HCT116 (cell line): ENCODE results near the gene DENND4B. TPM values are rescaled to one million over a fixed set of nuclear protein-coding genes. Genes with fewer than 3 reads are reported as not detected.

Source experiments
- ATAC-seq: fragments of 200-7000 bp; cut with Tn5 transposase; 2 replicates; pipeline ENCODE4 v1.9.1; 2020; ENCODE audit warnings: mild to moderate bottlenecking, moderate library complexity
- BruUV-seq: library from RNA; stranded (reverse); fragments of 400-500 nt; replicated peaks from 2 replicates; lab custom pipeline; 2021; lab: Mats Ljungman, UMichigan
- CTCF ChIA-PET: fragments of 300-600 bp; sonication (Branson Sonifier 250); formaldehyde crosslinking; loops from one replicate; lab custom pipeline; 2021; ENCODE audit warnings: antibody characterized with exemption; lab: Charles Lee
- POLR2A ChIA-PET: fragments of 300-600, 350-600 bp; sonication (Branson Sonifier 250); formaldehyde crosslinking; loops from one replicate; lab custom pipeline; 2021; ENCODE audit warnings: antibody characterized with exemption; lab: Charles Lee
- RAD21 ChIA-PET, 2 experiments: fragments of 300-600 bp; sonication (Branson Sonifier 250); formaldehyde crosslinking; loops; one replicate each; lab custom pipeline; 2023; ENCODE audit warnings: low total read pairs in 2 of 2; ENCODE audit not compliant: uncharacterized antibody in 2 of 2, unreplicated experiment in 2 of 2, low non-redundant PET in 1 of 2; lab: Charles Lee
- DNase-seq: peaks from one replicate; pipeline ENCODE4 v3.0.0-alpha.2; 2010; ENCODE audit warnings: low read depth, low spot score
- H2AFZ ChIP-seq: fragments of 200-600 bp; shearing (Covaris generic), sonication (generic); 2 replicates; pipeline ENCODE4 v1.6.1; 2017; ENCODE audit warnings: low read depth, mixed run types, mixed read lengths, antibody characterized with exemption, low read length; ENCODE audit not compliant: poor library complexity, severe bottlenecking
- H3K27ac ChIP-seq: 2 replicates; pipeline ENCODE4 v1.5.1; 2012; ENCODE audit warnings: low read depth, low read length
- H3K27me3 ChIP-seq: fragments of 200-600 bp; sonication (generic); 2 replicates; pipeline ENCODE4 v1.6.1; 2016; ENCODE audit warnings: mixed run types, low read length, mixed read lengths; ENCODE audit not compliant: insufficient read depth
- H3K36me3 ChIP-seq, 2 experiments: fragments of 200-500 bp in 1 of 2; fragments of 200-600 bp in 1 of 2; sonication (Bioruptor generic) in 1 of 2; sonication (generic) in 1 of 2; 2 replicates each; pipeline versions ENCODE4 v1.5.1 to v1.6.1; 2014 to 2016; ENCODE audit warnings: low read length in 2 of 2, inconsistent platforms in 1 of 2, mixed read lengths in 1 of 2, mixed run types in 1 of 2; ENCODE audit not compliant: insufficient read depth in 2 of 2, control insufficient read depth in 1 of 2
- H3K4me1 ChIP-seq, 2 experiments: fragments of 200-600 bp in 1 of 2; sonication (generic) in 1 of 2; 2 replicates each; pipeline versions ENCODE4 v1.5.1 to v1.6.1; 2012 to 2017; ENCODE audit warnings: low read length in 2 of 2, inconsistent platforms in 1 of 2, mild to moderate bottlenecking in 1 of 2, mixed read lengths in 1 of 2, mixed run types in 1 of 2, moderate library complexity in 1 of 2; ENCODE audit not compliant: insufficient read depth in 2 of 2, control insufficient read depth in 1 of 2
- H3K4me2 ChIP-seq: fragments of 200-600 bp; sonication (generic); 2 replicates; pipeline ENCODE4 v1.6.1; 2017; ENCODE audit warnings: mixed run types, low read length, mixed read lengths
- H3K4me3 ChIP-seq, 2 experiments: fragments of 200-600 bp in 1 of 2; sonication (generic) in 1 of 2; replicated peaks in 1 of 2; 2 replicates each; pipeline ENCODE4 v1.5.1; 2011 to 2016; ENCODE audit warnings: low read length in 2 of 2, control low read depth in 1 of 2, low read depth in 1 of 2, mild to moderate bottlenecking in 1 of 2, mixed read lengths in 1 of 2, mixed run types in 1 of 2
- H3K79me2 ChIP-seq: fragments of 200-600 bp; sonication (generic); 2 replicates; pipeline ENCODE4 v1.6.1; 2017; ENCODE audit warnings: mild to moderate bottlenecking, mixed run types, low read length, moderate library complexity, mixed read lengths; ENCODE audit not compliant: insufficient read depth
- H3K9ac ChIP-seq: fragments of 200-600 bp; sonication (generic); 2 replicates; pipeline ENCODE4 v1.6.1; 2016; ENCODE audit warnings: low read length, mixed read lengths
- H3K9me2 ChIP-seq: fragments of 200-600 bp; sonication (generic), shearing (Covaris generic); 2 replicates; pipeline ENCODE4 v1.6.1; 2017; ENCODE audit warnings: mixed run types, mild to moderate bottlenecking, moderate library complexity; ENCODE audit not compliant: insufficient read depth
- H3K9me3 ChIP-seq, 2 experiments: fragments of 200-500 bp in 1 of 2; fragments of 200-600 bp in 1 of 2; sonication (Bioruptor generic) in 1 of 2; sonication (generic) in 1 of 2; 2 replicates each; pipeline ENCODE4 v1.6.1; 2014 to 2017; ENCODE audit warnings: low read length in 2 of 2, mixed read lengths in 2 of 2, inconsistent platforms in 1 of 2, low read depth in 1 of 2, mild to moderate bottlenecking in 1 of 2, mixed run types in 1 of 2, moderate library complexity in 1 of 2; ENCODE audit not compliant: control insufficient read depth in 1 of 2, insufficient read depth in 1 of 2
- H4K20me1 ChIP-seq: fragments of 200-600 bp; sonication (generic), shearing (Covaris generic); 2 replicates; pipeline ENCODE4 v1.6.1; 2017; ENCODE audit warnings: mixed run types, mild to moderate bottlenecking, moderate library complexity; ENCODE audit not compliant: insufficient read depth
- CBX3 ChIP-seq: IDR thresholded peaks from 2 replicates; pipeline ENCODE4 v1.6.1; 2012; ENCODE audit warnings: low read depth
- CEBPB ChIP-seq: IDR thresholded peaks from 2 replicates; pipeline ENCODE4 v1.6.1; 2012; ENCODE audit warnings: low read depth
- EGR1 ChIP-seq: IDR thresholded peaks from 2 replicates; pipeline ENCODE4 v1.6.1; 2012; ENCODE audit warnings: low read depth
- ELF1 ChIP-seq: IDR thresholded peaks from 2 replicates; pipeline ENCODE4 v1.6.1; 2012; ENCODE audit warnings: low read depth, borderline replicate concordance
- EZH2 ChIP-seq: fragments of 200-600 bp; sonication (generic); IDR thresholded peaks from 2 replicates; pipeline ENCODE4 v1.6.1; 2017; ENCODE audit warnings: antibody characterized with exemption, mixed run types
- EZH2phosphoT487 ChIP-seq: fragments of 200-600 bp; IDR thresholded peaks from 2 replicates; pipeline ENCODE4 v1.6.1; 2018; ENCODE audit warnings: antibody characterized with exemption, borderline replicate concordance
- JUND ChIP-seq: IDR thresholded peaks from 2 replicates; pipeline ENCODE4 v1.6.1; 2012
- POLR2A ChIP-seq: IDR thresholded peaks from 2 replicates; pipeline ENCODE4 v1.7.0; 2011; ENCODE audit warnings: borderline replicate concordance; ENCODE audit not compliant: insufficient read depth, insufficient read length; ENCODE audit errors: extremely low read depth
- POLR2AphosphoS5 ChIP-seq: IDR thresholded peaks from 2 replicates; pipeline ENCODE4 v1.6.1; 2011; ENCODE audit warnings: mild to moderate bottlenecking, low read depth, low read length, moderate library complexity
- SIN3A ChIP-seq: IDR thresholded peaks from 2 replicates; pipeline ENCODE4 v1.6.1; 2012; ENCODE audit warnings: low read depth
- SP1 ChIP-seq: IDR thresholded peaks from 2 replicates; pipeline ENCODE4 v1.6.1; 2012; ENCODE audit warnings: low read depth
- SRF ChIP-seq: IDR thresholded peaks from 2 replicates; pipeline ENCODE4 v1.6.1; 2012; ENCODE audit warnings: low read depth
- TCF7L2 ChIP-seq: IDR thresholded peaks from 2 replicates; pipeline ENCODE4 v1.7.0; 2011; ENCODE audit warnings: borderline replicate concordance, inconsistent platforms; ENCODE audit not compliant: insufficient read depth, insufficient read length; ENCODE audit errors: extremely low read depth
- ZFX ChIP-seq: fragments of 450-650 bp; IDR thresholded peaks from 2 replicates; pipeline ENCODE4 v1.6.1; 2017
- intact Hi-C: fragments of 100-400 bp; cut with micrococcal nuclease; formaldehyde crosslinking; loops from 2 replicates; pipeline ENCODE4 v1.10.0; 2022
- total RNA-seq: library from RNA; stranded (reverse); gene quantifications from one replicate; pipeline ENCODE4 v1.2.1, GENCODE V29; 2021; ENCODE audit not compliant: unreplicated experiment
- TF ChIP-seq, protein P1 (sequence below), 3 experiments: fragments of 200-600 bp in 1 of 3; sonication (generic) in 1 of 3; IDR thresholded peaks in 2 of 3; conservative IDR thresholded peaks in 1 of 3; 2 replicates each; pipeline ENCODE4 v1.5.1; 2012 to 2017; ENCODE audit warnings: low read depth in 2 of 3, low read length in 2 of 3, antibody characterized with exemption in 1 of 3, borderline replicate concordance in 1 of 3, control low read depth in 1 of 3, mild to moderate bottlenecking in 1 of 3, mixed read lengths in 1 of 3, mixed run types in 1 of 3, moderate library complexity in 1 of 3; ENCODE audit not compliant: insufficient read depth in 1 of 3
- TF ChIP-seq, protein P2 (sequence below): IDR thresholded peaks from 2 replicates; pipeline ENCODE4 v1.6.1; 2012
- TF ChIP-seq, protein P3 (sequence below): IDR thresholded peaks from 2 replicates; pipeline ENCODE4 v1.6.1; 2011; ENCODE audit warnings: mild to moderate bottlenecking, low read length, moderate library complexity; ENCODE audit not compliant: insufficient replicate concordance; ENCODE audit errors: extremely low read depth
- TF ChIP-seq, protein P4 (sequence below): IDR thresholded peaks from 2 replicates; pipeline ENCODE4 v1.6.1; 2012

DENND4B gene
- total RNA-seq, 1 experiment from 2014 or later = 70.8 TPM

DNA sequence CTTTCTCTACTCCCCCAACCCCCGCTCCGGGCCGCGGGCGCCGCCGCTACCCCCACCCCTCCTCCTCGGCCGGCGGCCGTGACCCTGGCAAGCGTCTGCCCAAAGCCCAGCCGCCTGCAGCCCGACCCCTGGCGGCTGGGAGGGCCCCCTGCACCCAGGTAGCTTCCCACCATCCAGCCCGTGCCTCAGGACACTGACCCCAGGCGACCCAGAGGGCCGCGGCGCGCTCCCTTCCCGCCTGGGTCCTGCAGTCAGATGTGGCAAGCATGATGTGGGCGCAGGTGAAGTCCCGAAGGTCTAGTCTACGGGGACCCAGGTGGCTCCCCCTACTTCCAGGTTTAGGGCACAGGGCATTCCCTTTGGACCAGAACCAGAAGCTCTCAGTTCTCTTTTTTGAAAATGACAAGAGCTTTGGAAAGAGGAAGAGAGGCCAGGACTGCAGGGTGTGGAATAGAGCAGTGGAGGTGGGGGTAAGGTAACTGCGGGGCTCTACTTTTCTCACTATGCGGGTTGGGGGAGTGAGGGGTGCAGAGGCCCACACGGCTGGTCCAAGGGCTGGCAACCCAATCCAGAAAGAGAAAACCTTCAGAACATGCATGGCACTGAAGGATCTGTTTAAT is at the start of gene DENND4B (continued):
- no peak for TF ChIP-seq ZFX
- TF ChIP-seq EZH2 = no peak
- no peak for TF ChIP-seq CEBPB
- TF ChIP-seq JUND = no peak
- TF ChIP-seq, protein P1, sequence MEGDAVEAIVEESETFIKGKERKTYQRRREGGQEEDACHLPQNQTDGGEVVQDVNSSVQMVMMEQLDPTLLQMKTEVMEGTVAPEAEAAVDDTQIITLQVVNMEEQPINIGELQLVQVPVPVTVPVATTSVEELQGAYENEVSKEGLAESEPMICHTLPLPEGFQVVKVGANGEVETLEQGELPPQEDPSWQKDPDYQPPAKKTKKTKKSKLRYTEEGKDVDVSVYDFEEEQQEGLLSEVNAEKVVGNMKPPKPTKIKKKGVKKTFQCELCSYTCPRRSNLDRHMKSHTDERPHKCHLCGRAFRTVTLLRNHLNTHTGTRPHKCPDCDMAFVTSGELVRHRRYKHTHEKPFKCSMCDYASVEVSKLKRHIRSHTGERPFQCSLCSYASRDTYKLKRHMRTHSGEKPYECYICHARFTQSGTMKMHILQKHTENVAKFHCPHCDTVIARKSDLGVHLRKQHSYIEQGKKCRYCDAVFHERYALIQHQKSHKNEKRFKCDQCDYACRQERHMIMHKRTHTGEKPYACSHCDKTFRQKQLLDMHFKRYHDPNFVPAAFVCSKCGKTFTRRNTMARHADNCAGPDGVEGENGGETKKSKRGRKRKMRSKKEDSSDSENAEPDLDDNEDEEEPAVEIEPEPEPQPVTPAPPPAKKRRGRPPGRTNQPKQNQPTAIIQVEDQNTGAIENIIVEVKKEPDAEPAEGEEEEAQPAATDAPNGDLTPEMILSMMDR (IDR thresholded peaks at IDR 0.05 in 2 of 3, conservative IDR thresholded peaks at IDR 0.05 in 1 of 3; ENCODE audit: borderline replicate concordance in 1 of 3, insufficient read depth in 1 of 3, low read depth in 2 of 3, low read length in 2 of 3) = peak; percentile 69 to 95 (median 81)
- TF ChIP-seq, protein P2, sequence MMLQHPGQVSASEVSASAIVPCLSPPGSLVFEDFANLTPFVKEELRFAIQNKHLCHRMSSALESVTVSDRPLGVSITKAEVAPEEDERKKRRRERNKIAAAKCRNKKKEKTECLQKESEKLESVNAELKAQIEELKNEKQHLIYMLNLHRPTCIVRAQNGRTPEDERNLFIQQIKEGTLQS = no peak
- TF ChIP-seq POLR2A = no peak
- no peak for TF ChIP-seq EZH2phosphoT487
- TF ChIP-seq CBX3 = no peak
- peak; percentile 51; the same call in 1 of the 2 replicates for TF ChIP-seq POLR2AphosphoS5

DNA sequence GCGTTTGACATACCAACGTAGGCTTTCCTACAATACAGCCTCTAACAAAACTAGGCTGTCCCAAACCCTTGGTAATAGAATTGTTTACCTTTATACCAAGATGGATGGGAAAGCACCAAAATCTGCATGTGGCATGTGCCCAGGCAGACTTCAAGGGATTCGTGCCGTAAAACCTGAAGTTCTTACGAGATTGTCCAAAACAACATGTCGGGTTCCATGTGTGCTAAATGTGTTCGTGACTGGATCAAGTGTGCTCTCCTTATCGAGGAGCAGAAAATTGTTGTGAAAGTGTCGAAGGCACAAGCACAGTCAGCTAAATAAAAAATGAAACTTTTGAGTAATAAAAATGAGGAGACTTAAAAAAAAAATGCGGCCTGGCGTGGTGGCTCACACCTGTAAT is 49.1 kb upstream of the DENND4B start:
- POLR2A ChIA-PET = interaction anchor here (1.0 kb wide), 1 partner anchor 29 kb away, joined by 3 read pairs; no protein-coding TSS in a partner anchor
- no peak for ATAC-seq
- intact Hi-C loops = no loop called here
- no peak for DNase-seq
- Histone ChIP-seq H3K27ac (no peak overlapping the region), H3K9me2 (no peaks in the 10 kb centered on the region), H3K9ac (no peak overlapping the region), H3K4me3 (no peak overlapping the region), H3K27me3 (no peaks in the 10 kb centered on the region), H3K79me2 (peaks cover 23% of the 10 kb centered on the region), H2AFZ (no peak overlapping the region), H3K4me2 (no peak overlapping the region), H4K20me1 (peaks cover 11% of the 10 kb centered on the region; the same call in 1 of the 2 replicates), H3K4me1 (peaks cover 0 to 15% of the 10 kb centered on the region in 2 experiments; a peak in 3 of 4 replicates), H3K36me3 (peaks cover 15 to 31% of the 10 kb centered on the region in 2 experiments), H3K9me3 (no peaks in the 10 kb centered on the region)
- CTCF ChIA-PET = no interaction called here
- RAD21 ChIA-PET = no interaction called here
- no TSS peak for BruUV-seq
- TF ChIP-seq EGR1 (no peak), SP1 (no peak), EZH2phosphoT487 (no peak), POLR2A (no peak), ELF1 (no peak), CBX3 (no peak), TCF7L2 (no peak), EZH2 (no peak), SIN3A (no peak), CEBPB (no peak), SRF (no peak)
- TF ChIP-seq, protein P3, sequence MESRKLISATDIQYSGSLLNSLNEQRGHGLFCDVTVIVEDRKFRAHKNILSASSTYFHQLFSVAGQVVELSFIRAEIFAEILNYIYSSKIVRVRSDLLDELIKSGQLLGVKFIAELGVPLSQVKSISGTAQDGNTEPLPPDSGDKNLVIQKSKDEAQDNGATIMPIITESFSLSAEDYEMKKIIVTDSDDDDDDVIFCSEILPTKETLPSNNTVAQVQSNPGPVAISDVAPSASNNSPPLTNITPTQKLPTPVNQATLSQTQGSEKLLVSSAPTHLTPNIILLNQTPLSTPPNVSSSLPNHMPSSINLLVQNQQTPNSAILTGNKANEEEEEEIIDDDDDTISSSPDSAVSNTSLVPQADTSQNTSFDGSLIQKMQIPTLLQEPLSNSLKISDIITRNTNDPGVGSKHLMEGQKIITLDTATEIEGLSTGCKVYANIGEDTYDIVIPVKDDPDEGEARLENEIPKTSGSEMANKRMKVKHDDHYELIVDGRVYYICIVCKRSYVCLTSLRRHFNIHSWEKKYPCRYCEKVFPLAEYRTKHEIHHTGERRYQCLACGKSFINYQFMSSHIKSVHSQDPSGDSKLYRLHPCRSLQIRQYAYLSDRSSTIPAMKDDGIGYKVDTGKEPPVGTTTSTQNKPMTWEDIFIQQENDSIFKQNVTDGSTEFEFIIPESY = no peak
- TF ChIP-seq, protein P1 (IDR thresholded peaks at IDR 0.05 in 2 of 3, conservative IDR thresholded peaks at IDR 0.05 in 1 of 3; ENCODE audit: borderline replicate concordance in 1 of 3, insufficient read depth in 1 of 3, low read depth in 2 of 3, low read length in 2 of 3) = no peak
- TF ChIP-seq, protein P4, sequence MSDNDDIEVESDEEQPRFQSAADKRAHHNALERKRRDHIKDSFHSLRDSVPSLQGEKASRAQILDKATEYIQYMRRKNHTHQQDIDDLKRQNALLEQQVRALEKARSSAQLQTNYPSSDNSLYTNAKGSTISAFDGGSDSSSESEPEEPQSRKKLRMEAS = no peak
